Activated CD4-positive, alpha-beta T cell treated with anti-CD3 and anti-CD28 coated beads for 1 hour (primary cell): ENCODE results near the gene RAD23A.
"Not testable (repeated sequence)": the region's sequence is repeated elsewhere in the genome, so short reads cannot be mapped to it uniquely, and the experiment has no call there.

ENCODE experiments used
- DNase-seq: peaks from one replicate; pipeline ENCODE4 v3.0.0-alpha.2; 2020

RAD23A gene

GRCh38 chr19:12945479-12946091, at the start of gene RAD23A:
Gene RAD23A (plus strand): TSS chr19:12945862. CDS start chr19:12945949, 87 bp downstream.
- peak; percentile 97 for DNase-seq

GRCh38 chr19:12896460-12896859, 49.2 kb upstream of the RAD23A start:
- no peak for DNase-seq

- DNase-seq, result no peak
Measured at GRCh38 chr19:12899891-12900518, 45.7 kb upstream of the RAD23A start.

GRCh38 chr19:12907166-12907565, 38.5 kb upstream of the RAD23A start:
- DNase-seq, result no peak

- no peak for DNase-seq
Measured at GRCh38 chr19:12912571-12912970, 33.1 kb upstream of the RAD23A start.

GRCh38 chr19:12913011-12913561, 32.6 kb upstream of the RAD23A start:
- no peak for DNase-seq

GRCh38 chr19:12913851-12914690, 31.6 kb upstream of the RAD23A start:
- peak; percentile 38 for DNase-seq

- DNase-seq, result not testable (repeated sequence)
Measured at GRCh38 chr19:12915860-12916259, 29.8 kb upstream of the RAD23A start.

- no peak for DNase-seq
Measured at GRCh38 chr19:12918253-12918652, 27.4 kb upstream of the RAD23A start.

- no peak for DNase-seq
Measured at GRCh38 chr19:12921047-12921446, 24.6 kb upstream of the RAD23A start.

GRCh38 chr19:12922959-12923358, 22.7 kb upstream of the RAD23A start:
- DNase-seq, result no peak

- no peak for DNase-seq
Measured at GRCh38 chr19:12924621-12925310, 20.9 kb upstream of the RAD23A start.

GRCh38 chr19:12930002-12930645, 15.5 kb upstream of the RAD23A start:
- no peak for DNase-seq

- no peak for DNase-seq
Measured at GRCh38 chr19:12932392-12933286, 13.0 kb upstream of the RAD23A start.

- peak; percentile 75 for DNase-seq
Measured at GRCh38 chr19:12933287-12934072, 12.2 kb upstream of the RAD23A start, which contains the start of gene FARSA. Gene FARSA (minus strand): TSS chr19:12933711. CDS start chr19:12933696, 15 bp downstream.

- no peak for DNase-seq
Measured at GRCh38 chr19:12935071-12935470, 10.6 kb upstream of the RAD23A start.

- DNase-seq, result no peak
Measured at GRCh38 chr19:12936582-12936981, 9.1 kb upstream of the RAD23A start.

GRCh38 chr19:12937093-12937926, 8.4 kb upstream of the RAD23A start:
- no peak for DNase-seq
